Gastroesophageal sphincter (tissue), 4 donors: Measurements from ENCODE around the gene CD47. TPM values are rescaled to one million over a fixed set of nuclear protein-coding genes. Genes with fewer than 3 reads are reported as not detected.
A peak's percentile ranks its signal among the peaks of the same experiment; 100 is the strongest.

Experiments
- ATAC-seq: fragments of 150-250 bp; one replicate; pipeline ENCODE4 v1.9.1; 2016; ENCODE audit warnings: mild to moderate bottlenecking, moderate library complexity
- H3K27ac ChIP-seq, 4 donors: fragments of 200-600 bp; sonication (generic) in 3 of 4; 1 replicate in 3 of 4; 2 replicates in 1 of 4; pipeline ENCODE4 v1.5.1; 2016 to 2019
- H3K27me3 ChIP-seq: fragments of 200-600 bp; sonication (generic); one replicate; pipeline ENCODE4 v1.5.1; 2019
- H3K36me3 ChIP-seq, 2 donors: fragments of 200-600 bp; sonication (generic); one replicate each; pipeline ENCODE4 v1.5.1; 2019; ENCODE audit warnings: control low read depth in 1 of 2
- H3K4me1 ChIP-seq, 3 donors: fragments of 200-600 bp; sonication (generic); 1 replicate in 2 of 3; 2 replicates in 1 of 3; pipeline ENCODE4 v1.5.1; 2016 to 2019; ENCODE audit warnings: control low read depth in 2 of 3
- H3K4me3 ChIP-seq, 2 donors: fragments of 200-600 bp; sonication (generic); one replicate each; pipeline ENCODE4 v1.5.1; 2019; ENCODE audit warnings: mild to moderate bottlenecking in 1 of 2, moderate library complexity in 1 of 2
- H3K9me3 ChIP-seq, 3 donors: fragments of 200-600 bp; sonication (generic); one replicate each; pipeline ENCODE4 v1.5.1; 2017 to 2019; ENCODE audit warnings: control low read depth in 2 of 3
- EP300 ChIP-seq: sonication (generic); formaldehyde crosslinking; IDR thresholded peaks from one replicate; pipeline ENCODE4 v1.6.1; 2017; ENCODE audit warnings: antibody characterized with exemption, mild to moderate bottlenecking
- POLR2A ChIP-seq, 2 donors: fragments of 450-650 bp; IDR thresholded peaks; one replicate each; pipeline ENCODE4 v1.6.1; 2017; ENCODE audit warnings: antibody characterized with exemption in 2 of 2, mild to moderate bottlenecking in 2 of 2, moderate library complexity in 1 of 2
- POLR2AphosphoS5 ChIP-seq: sonication (generic); formaldehyde crosslinking; IDR thresholded peaks from one replicate; pipeline ENCODE4 v1.6.1; 2017; ENCODE audit warnings: antibody characterized with exemption
- WGBS, 2 donors: methylation state at CpG; one replicate each; pipeline ENCODE4 v1.1.5; 2018; ENCODE audit warnings: low coverage in 1 of 2; 5-methylcytosine and 5-hydroxymethylcytosine counted together
- total RNA-seq, 4 donors: library from RNA; depleted of rRNA; stranded (reverse); fragments of >200 nt; gene quantifications; one replicate each; pipeline ENCODE4 v1.1.0, GENCODE V29; 2016
- TF ChIP-seq, protein P1 (sequence below), 4 experiments: fragments of 200-600 bp in 2 of 4; fragments of 450-650 bp in 2 of 4; sonication (generic) in 1 of 4; IDR thresholded peaks; one replicate each; pipeline ENCODE4 v1.5.1; 2017 to 2019; ENCODE audit warnings: antibody characterized with exemption in 4 of 4, mild to moderate bottlenecking in 2 of 4, moderate library complexity in 2 of 4

The CD47 gene
- total RNA-seq, 4 donors from 2014 or later: 60.0 to 91.5 (median 76.3) TPM

DNA sequence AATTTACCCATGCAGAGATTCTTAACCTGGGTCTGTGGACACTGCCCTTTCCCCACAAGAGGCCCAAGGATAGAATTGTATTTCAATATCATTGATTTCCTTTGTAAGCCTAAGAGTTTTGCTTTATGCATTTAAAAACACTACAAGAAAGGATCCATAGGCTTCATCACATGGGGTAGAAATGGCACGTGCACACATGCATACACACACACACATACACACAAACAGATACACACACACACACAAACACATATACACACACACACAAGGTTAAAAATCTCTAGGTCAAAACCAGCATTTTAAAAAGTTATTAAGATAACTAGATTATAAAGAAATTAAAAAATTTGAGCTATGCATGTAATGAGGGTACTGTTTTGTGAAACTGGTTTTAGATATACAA is 35.5 kb upstream of the CD47 start:
- 88 to 100% methylated on average over 1 of the region's 1 CpG for WGBS, 2 donors
- no peaks in the 10 kb centered on the region for H3K27me3 ChIP-seq
- H3K27ac ChIP-seq: no peak overlapping the region
- peaks cover 0 to 3% (median 0%) of the 10 kb centered on the region in 3 donors for H3K4me1 ChIP-seq
- no peaks in the 10 kb centered on the region for H3K36me3 ChIP-seq
- H3K4me3 ChIP-seq: no peak overlapping the region
- H3K9me3 ChIP-seq: no peaks in the 10 kb centered on the region
- TF ChIP-seq POLR2AphosphoS5 (no peak), POLR2A (IDR thresholded peaks at IDR 0.05) (no peak), EP300 (no peak)
- TF ChIP-seq, protein P1, sequence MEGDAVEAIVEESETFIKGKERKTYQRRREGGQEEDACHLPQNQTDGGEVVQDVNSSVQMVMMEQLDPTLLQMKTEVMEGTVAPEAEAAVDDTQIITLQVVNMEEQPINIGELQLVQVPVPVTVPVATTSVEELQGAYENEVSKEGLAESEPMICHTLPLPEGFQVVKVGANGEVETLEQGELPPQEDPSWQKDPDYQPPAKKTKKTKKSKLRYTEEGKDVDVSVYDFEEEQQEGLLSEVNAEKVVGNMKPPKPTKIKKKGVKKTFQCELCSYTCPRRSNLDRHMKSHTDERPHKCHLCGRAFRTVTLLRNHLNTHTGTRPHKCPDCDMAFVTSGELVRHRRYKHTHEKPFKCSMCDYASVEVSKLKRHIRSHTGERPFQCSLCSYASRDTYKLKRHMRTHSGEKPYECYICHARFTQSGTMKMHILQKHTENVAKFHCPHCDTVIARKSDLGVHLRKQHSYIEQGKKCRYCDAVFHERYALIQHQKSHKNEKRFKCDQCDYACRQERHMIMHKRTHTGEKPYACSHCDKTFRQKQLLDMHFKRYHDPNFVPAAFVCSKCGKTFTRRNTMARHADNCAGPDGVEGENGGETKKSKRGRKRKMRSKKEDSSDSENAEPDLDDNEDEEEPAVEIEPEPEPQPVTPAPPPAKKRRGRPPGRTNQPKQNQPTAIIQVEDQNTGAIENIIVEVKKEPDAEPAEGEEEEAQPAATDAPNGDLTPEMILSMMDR (IDR thresholded peaks at IDR 0.05): no peak
- no peak for ATAC-seq

DNA sequence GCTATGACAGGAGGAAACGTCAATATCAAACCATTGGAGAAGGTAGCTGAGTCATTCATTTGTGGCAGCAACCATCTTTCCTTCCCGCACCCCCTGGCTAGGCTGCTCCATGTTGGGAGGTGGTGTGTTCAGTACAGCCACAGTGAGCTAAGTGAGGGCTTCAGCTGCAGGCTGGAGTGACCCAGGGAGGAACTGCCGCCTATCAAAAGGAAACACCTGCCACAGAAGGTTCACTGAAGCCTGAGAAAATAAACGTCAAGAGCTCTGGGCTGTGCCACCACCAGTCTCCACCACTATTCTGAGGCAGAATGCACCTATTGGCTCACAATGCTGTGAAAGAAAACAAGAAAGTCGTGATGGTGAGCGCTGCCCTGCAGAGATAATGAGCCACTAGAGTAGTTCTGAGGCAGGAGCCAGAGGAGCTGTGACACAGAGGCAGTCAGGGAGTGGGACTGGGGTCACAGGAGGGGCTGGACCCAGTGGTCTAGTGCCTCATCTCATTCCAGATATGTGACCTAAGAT is 34.8 kb upstream of the CD47 start:
- no peaks in the 10 kb centered on the region for H3K36me3 ChIP-seq
- H3K27me3 ChIP-seq: no peaks in the 10 kb centered on the region
- H3K27ac ChIP-seq: no peak overlapping the region
- 79 to 83% methylated on average over 2 to 5 of the region's 6 CpGs for WGBS, 2 donors
- H3K4me1 ChIP-seq: no peaks in the 10 kb centered on the region
- H3K4me3 ChIP-seq: no peak overlapping the region
- H3K9me3 ChIP-seq: no peaks in the 10 kb centered on the region
- peak; percentile 56 for ATAC-seq
- no peak for TF ChIP-seq POLR2A (IDR thresholded peaks at IDR 0.05)

DNA sequence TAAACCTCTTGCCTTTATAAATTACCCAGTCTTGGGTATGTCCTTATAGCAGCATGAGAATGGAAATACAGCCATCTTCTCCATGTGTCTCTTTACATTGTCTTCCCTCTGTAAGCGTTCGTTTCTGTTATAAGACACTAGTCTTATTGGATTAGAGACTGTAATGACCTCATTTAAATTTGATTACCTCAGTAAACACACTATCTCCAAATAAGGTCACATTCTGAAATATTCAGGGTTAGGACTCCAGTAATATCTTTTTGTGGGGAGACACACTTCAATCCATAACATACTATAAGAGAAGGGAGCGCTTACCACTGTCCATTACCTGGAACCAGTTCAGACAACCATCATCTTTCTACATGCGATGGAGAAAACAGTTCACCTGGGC is 34.3 kb upstream of the CD47 start:
- Histone ChIP-seq H3K9me3 (no peaks in the 10 kb centered on the region), H3K36me3 (no peaks in the 10 kb centered on the region), H3K4me3 (no peak overlapping the region), H3K27ac (no peak overlapping the region), H3K4me1 (no peaks in the 10 kb centered on the region), H3K27me3 (no peaks in the 10 kb centered on the region)
- ATAC-seq: no peak
- WGBS, 2 donors: 81 to 90% methylated on average over 3 to 4 of the region's 4 CpGs
- TF ChIP-seq POLR2AphosphoS5 (no peak), POLR2A (IDR thresholded peaks at IDR 0.05) (no peak), EP300 (no peak)
- TF ChIP-seq, protein P1 (IDR thresholded peaks at IDR 0.05): no peak

DNA sequence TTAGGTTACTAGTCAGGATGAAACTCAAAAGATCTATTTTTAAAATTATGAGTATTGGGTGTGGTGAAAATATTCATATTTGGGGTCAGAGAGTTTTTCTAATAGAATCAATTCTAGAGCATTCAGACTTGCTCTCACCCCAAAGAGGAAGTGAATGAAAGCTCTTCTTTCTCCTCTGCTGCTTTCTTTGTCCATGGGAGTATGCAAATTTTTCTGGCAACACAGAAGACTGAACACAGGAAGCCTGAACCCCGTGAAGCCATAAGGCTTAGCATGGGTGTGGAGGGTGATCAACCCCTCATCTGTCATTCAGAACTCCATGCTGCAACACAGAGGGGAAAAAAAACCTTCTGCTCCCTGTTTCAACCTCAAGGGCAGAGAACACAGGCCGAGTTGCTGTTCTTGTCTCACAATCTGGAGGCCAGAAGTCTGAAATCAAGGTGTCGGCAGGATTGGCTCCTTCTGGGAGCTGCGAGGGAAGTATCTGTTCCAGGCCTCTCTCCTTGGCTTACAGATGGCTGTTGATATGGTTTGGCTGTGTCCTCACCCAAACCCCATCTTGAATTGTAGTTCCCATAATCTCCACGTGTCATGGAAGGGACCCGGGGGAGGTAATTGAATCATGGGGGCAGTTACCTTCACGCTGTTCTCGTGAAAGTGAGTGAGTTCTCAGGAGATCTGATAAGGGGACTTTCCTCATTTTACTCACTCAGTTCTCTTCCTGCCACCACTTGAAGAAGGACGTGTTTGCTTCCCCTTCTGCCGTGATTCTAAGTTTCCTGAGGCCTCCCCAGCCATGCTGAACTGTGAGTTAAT is 33.7 kb upstream of the CD47 start:
- peak; percentile 22 for ATAC-seq
- no peak overlapping the region for H3K27ac ChIP-seq
- WGBS, 2 donors: 53 to 65% methylated on average over 2 to 8 of the region's 10 CpGs

DNA sequence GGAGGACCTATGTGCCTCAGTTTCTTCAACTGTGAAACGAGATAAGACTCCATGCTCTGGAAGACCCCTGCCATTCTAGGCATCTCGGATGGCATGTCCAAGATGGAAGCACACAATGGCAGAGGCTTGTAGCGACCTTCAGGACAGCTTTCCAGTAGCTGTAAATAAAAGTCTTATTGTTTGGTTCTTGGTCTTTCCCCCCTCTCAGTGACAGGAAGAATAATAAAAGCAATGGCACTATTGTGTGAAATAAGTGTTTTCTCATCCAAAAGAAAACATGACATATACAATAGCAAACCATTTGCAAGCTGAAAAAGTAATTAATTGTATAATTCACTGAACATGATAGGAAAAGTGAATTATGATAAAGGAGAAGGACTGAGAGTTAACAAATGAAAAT is 32.5 kb upstream of the CD47 start:
- H3K9me3 ChIP-seq: no peaks in the 10 kb centered on the region
- no peak for ATAC-seq
- TF ChIP-seq EP300 (no peak), POLR2AphosphoS5 (no peak), POLR2A (IDR thresholded peaks at IDR 0.05) (no peak)
- TF ChIP-seq, protein P1 (IDR thresholded peaks at IDR 0.05): no peak
- no peaks in the 10 kb centered on the region for H3K36me3 ChIP-seq
- H3K27me3 ChIP-seq: no peaks in the 10 kb centered on the region
- no peaks in the 10 kb centered on the region for H3K4me1 ChIP-seq
- H3K27ac ChIP-seq: no peak overlapping the region
- 70 to 100% methylated on average over 1 to 3 of the region's 3 CpGs for WGBS, 2 donors
- no peak overlapping the region for H3K4me3 ChIP-seq

More for the DNA sequence above, 33.7 kb upstream of the CD47 start:
- Histone ChIP-seq H3K4me1 (no peaks in the 10 kb centered on the region), H3K27me3 (no peaks in the 10 kb centered on the region), H3K4me3 (no peak overlapping the region), H3K9me3 (no peaks in the 10 kb centered on the region), H3K36me3 (no peaks in the 10 kb centered on the region)
- no peak for TF ChIP-seq POLR2AphosphoS5
- no peak for TF ChIP-seq EP300
- TF ChIP-seq POLR2A (IDR thresholded peaks at IDR 0.05): no peak
- TF ChIP-seq, protein P1 (IDR thresholded peaks at IDR 0.05): no peak
